ENCODE data around the gene EXTL2.

GRCh38 chr1:100927276-100927675 is 32.6 kb upstream of the EXTL2 start:
- TF ChIP-seq CTCF (IDR thresholded peaks at IDR 0.05) (no peak), EZH2 (IDR thresholded peaks at IDR 0.05; ENCODE audit: borderline replicate concordance, insufficient read depth, low read depth, low read length, poor library complexity, severe bottlenecking) (no peak)

Data from B cell (primary cell).